ENCODE results near the gene HPS5.
"Not testable (repeated sequence)": the region's sequence is repeated elsewhere in the genome, so short reads cannot be mapped to it uniquely, and the experiment has no call there.

The HPS5 gene

DNA sequence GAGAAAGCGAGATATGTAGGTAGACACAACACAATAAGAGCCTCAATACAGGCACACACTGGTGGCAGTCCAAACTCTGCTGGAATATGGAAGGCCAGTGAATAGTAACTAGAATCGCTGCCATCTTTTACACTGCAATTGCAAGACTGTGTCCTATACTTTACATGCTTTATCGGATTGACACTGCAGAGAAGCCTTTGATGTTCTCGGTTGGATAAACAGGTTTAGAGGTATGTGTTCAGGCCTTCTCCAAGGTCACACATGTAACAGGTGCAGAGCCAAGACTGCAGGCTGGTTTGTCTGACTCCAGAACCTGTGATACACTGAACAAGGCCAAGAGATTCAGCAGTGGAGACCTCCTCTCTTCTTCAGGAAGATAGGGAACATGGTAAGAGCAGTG, 50.7 kb downstream of the HPS5 start:
- DNase-seq (ENCODE audit: low read depth) = no peak

DNA sequence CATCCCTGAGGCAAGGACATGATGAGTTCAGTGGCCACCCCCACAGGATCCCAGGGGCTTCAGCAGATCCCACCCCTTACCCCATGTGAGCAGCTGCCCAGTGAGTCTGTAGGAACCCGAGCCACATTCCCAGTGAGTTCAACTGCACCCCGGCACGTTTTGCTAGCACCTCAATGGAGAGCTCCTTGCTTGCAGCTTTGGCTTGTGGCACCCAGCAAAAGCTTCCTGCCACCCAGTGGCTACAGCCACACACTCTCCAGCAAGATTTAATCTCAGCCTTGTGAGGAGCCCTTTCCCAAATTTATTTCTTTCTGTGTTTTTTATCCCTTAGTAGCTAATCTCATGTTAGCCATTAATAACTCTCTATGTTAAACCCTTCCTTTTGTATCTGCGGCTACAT, 51.8 kb downstream of the HPS5 start:
- no peak for DNase-seq (ENCODE audit: low read depth)

DNA sequence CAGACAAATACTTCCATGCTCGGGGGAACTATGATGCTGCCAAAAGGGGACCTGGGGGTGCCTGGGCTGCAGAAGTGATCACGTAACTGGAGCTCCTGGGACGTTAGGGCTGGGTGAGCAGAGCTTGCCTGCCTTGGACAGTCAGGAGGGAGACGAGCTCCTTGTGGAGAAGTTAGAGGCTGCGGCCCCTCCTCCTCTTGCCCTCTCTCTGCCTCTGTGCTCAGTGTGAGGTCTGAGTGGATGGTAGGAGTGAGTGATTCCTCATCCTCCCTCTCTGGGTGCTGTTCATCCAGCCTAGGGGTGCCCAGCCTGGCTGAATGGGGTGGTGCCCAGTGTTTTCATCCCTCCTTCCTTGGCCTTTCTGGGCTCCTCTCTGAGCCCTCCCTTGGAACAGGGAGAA, 52.7 kb downstream of the HPS5 start:
- not testable (repeated sequence) for DNase-seq (ENCODE audit: low read depth)

DNA sequence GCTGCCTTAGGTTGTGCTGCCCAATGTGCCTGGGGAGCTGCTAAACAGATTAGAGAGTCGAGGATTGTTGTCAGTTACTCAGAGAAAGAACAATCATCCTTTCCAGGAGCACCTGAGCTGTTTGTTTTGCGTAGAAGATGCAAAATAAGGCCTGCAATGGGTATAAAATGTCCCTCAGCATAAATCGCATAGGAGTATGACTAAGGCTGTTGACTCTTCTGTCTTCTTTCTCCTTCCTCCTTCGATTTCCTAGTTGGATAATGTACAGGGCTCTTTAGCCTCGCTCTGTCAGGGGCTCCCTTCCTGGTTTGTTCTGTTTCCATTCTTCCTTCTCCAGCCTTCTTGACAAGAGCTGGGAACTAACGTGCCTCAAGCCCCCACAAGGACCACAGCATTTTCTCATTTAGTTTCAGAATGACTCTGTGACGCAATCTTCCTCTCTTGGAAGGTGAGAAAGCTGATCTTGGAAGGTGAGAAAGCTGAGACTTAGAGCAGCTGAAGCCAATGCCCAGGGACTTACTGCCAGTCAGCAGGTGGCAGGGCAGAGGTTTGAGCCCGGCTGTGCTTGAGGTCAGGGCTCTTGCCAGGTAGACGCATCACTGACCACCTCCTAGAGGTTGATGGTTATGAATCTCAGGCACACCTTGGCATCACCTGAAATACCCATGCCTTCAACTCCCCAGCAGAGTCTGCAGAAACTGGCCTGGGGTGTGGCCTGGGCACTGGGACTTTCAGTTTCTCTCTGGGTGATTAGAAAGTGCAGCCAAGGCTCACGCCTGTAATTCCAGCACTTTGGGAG, 54.4 kb downstream of the HPS5 start:
- DNase-seq (ENCODE audit: low read depth) = not testable (repeated sequence)

DNA sequence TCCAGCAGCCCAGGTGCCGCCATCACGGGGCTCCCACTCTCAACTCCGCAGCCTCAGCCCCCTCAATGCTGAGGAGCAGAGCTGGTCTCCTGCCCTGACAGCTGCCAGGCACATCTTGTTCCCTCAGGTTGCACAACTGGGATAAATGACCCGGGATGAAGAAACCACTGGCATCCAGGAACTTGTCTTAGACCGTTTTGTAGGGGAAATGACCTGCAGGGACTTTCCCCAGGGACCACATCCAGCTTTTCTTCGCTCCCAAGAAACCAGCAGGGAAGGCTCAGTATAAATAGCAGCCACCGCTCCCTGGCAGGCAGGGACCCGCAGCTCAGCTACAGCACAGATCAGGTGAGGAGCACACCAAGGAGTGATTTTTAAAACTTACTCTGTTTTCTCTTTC, 56.0 kb downstream of the HPS5 start, which contains the start of gene SAA1:
Gene SAA1 (plus strand): TSS at position 316 of the 400 bp plus-strand sequence. CDS start 624 bp downstream, outside the sequence.
- no peak for DNase-seq (ENCODE audit: low read depth)

DNA sequence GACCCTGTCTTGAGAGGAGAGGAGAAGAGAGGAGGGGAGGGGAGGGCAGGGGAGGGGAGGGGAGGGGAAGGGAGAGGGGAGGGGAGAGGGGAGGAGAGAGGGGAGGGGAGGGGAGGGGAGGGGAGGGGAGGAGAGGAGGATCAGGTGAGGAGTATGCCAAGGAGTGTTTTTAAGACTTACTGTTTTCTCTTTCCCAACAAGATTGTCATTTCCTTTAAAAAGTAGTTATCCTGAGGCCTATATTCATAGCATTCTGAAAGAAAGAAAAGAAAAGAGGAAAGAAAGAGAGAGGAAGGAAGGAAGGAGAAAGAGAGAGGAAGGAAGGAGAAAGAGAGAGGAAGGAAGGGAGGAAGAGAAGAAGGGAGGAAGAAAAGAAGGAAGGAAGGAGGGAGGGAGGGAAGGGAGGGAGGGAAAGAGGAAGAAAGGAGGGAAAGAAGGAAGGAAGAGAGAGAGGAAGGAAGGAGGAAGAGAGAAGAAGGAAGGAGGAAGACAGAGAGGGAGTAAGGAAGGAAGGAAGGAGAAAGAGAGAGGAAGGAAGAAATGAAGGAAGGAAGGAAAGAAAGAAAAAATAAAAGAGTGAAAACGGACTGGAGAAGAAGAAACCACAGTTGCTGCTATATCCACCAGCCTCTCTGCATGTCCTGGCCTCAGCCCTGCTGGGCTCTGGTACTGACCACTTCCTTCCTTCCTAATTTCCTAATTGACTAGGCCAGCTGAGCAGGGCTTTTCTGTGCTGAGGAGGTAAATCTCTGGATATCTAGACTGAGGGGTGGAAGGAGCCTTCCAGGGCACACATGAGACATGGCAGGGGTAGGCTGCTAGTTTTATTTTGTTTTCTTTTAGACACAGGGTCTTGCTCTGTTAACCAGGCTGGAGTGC, 57.0 kb downstream of the HPS5 start:
- no peak for DNase-seq (ENCODE audit: low read depth)

DNA sequence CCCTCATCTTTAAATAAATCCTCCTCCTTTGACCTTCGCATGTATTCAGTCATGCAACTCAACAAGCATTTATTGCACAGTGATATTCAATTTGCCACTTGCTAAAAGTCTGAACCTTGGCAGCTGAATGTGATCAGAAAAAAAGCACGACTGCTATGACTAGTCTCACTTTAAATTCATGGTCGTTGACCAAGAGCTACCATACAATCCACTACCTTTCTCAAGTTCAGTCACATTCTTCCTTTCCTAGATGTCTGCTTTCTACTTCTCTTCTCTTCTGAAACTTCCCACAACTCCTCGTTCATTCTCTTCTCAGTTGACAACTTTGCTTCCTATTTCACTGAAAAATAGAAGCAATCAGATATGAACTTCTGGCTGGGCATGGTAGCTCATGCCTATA, 57.9 kb downstream of the HPS5 start:
- DNase-seq (ENCODE audit: low read depth) = no peak

DNA sequence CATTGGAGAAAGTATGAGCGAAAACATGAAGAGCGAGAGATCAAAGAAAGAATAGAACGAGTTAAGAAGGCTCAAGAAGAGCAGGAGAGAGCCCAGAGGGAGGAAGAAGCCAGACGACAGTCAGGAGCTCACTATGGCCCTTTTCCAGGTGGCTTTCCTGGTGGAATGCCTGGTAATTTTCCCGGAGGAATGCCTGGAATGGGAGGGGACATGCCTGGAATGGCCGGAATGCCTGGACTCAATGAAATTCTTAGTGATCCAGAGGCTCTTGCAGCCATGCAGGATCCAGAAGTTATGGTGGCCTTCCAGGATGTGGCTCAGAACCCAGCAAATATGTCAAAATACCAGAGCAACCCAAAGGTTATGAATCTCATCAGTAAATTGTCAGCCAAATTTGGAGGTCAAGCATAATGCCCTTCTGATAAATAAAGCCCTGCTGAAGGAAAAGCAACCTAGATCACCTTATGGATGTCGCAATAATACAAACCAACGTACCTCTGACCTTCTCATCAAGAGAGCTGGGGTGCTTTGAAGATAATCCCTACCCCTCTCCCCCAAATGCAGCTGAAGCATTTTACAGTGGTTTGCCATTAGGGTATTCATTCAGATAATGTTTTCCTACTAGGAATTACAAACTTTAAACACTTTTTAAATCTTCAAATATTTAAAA, 59.1 kb downstream of the HPS5 start:
- DNase-seq (ENCODE audit: low read depth) = not testable (repeated sequence)

DNA sequence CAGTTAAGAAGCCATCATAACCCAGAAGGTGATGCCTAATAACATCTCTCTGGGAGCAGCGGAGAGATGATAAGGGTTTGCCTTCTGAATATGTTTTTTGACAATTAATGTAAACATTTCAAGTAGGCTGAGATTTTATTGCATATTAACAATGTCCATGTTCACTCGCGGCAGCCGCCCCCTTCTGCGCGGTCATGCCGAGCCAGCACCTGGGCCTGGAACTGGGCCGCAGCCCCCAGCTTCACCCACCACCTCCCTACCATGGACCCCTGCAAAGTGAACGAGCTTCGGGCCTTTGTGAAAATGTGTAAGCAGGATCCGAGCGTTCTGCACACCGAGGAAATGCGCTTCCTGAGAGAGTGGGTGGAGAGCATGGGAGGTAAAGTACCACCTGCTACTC, 60.2 kb downstream of the HPS5 start:
- DNase-seq (ENCODE audit: low read depth) = no peak

DNA sequence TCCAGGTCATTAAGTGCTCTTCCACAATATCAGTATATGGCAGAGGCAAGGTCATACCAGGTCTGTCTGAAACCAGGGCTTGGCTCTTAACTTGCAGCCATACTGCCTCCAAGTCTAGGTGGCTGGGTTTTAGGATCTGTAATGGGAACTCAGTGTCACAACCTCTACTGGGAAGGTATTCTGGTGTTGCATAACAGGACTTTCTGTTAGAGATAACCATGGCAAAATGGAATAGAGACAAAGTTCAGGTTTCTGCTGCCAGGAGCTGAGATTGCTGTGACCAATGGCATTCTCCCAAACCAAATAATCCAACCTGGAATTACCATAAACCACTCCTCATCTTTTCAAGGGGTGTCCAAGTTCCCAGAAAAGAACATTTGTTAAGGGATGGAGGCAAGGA, 62.7 kb downstream of the HPS5 start:
- DNase-seq (ENCODE audit: low read depth) = no peak

DNA sequence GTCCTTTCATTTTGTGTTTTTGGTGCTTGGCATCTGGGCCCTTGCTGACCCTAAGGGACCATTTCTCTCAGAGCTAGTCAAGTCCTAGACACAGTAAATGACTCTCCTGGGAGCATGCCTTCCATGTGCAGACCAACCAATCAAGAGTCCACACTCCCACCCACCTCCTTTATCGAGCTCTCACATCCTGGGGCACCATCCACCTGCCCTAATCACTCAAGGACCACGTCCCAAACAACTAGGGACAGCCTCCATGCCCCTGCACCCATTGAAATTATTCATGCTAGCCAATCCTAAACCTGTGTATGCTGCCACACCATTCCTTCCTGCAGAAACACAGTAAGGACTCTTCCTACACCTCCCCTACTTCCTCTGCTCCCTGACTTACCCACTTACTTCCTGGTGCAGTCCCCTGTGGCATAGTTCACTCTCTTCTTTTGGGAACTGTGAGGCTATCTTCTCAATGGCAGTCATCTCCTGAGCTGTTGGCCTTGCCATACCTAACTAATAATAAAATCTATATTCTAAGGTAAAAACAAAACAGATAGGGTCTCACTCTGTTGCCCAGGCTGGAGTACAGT, 67.1 kb downstream of the HPS5 start:
- no peak for DNase-seq (ENCODE audit: low read depth)

DNA sequence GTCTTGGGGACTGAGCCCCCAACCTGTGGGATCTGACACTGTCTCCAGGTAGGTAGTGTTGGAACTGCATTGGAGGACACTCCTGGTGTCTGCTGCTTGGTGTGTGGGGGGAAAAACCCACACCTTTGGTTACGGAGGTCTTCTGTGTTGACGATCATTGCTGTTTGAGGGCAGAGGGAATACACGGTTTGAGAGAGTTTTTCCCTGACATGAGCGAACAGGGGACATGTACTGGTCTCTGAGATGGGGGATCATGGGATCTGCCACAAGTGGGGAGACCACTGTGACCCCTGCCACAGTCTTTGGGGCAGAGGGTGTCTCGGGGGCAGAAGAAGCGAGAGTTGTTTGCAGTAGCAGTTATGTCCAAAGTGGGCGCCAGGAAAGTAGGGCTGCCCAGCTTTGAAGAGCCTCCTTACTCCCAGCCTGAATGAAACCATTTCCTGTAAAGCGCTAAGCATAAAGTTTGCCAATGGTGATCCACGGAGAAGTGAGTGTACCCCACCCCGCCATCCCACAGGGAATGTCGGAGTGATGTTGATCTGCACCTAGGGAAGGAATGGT, 68.1 kb downstream of the HPS5 start:
- no peak for DNase-seq (ENCODE audit: low read depth)

DNA sequence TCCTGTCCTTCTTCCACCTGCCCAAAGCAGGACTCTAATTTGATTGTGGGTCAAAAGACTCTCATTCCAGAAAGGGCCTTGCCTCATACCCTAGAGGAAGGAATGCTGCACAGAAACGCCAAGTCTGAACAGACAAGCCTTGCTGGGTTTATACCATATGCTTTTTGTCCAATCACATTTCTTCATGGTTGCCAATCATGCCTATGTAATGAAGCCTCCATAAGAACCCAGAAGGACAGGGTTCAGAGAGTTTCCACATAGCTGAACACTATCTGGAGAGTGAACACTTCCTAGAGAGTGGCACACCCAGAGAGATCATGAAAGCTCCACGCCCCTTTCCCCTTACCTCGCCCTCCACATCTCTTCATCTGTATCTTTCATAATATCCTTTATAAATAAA, 68.7 kb downstream of the HPS5 start:
- DNase-seq (ENCODE audit: low read depth) = no peak

DNA sequence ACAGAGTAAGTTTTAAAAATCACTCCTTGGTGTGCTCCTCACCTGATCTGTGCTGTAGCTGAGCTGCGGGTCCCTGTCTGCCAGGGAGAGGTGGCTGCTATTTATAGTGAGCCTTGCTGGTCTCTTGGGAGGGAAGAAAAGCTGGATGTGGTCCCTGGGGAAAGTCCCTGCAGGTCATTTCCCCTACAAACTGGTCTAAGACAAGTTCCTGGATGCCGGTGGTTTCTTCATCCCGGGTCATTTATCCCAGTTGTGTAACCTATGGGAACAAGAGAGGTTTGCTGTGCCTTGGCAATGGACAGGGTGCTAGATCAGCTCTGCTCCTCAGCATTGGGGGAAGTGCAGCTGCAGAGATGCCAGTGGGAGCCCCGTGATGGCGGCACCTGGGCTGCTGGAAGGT, 73.4 kb downstream of the HPS5 start, which contains the start of gene SAA2:
Gene SAA2 (minus strand): TSS at position 108 of the 400 bp plus-strand sequence. CDS start 657 bp downstream, outside the sequence.
- DNase-seq (ENCODE audit: low read depth) = no peak

DNA sequence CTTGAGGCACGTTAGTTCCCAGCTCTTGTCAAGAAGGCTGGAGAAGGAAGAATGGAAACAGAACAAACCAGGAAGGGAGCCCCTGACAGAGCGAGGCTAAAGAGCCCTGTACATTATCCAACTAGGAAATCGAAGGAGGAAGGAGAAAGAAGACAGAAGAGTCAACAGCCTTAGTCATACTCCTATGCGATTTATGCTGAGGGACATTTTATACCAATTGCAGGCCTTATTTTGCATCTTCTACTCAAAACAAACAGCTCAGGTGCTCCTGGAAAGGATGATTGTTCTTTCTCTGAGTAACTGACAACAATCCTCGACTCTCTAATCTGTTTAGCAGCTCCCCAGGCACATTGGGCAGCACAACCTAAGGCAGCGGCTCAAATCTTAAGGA, 74.8 kb downstream of the HPS5 start:
- not testable (repeated sequence) for DNase-seq (ENCODE audit: low read depth)

DNA sequence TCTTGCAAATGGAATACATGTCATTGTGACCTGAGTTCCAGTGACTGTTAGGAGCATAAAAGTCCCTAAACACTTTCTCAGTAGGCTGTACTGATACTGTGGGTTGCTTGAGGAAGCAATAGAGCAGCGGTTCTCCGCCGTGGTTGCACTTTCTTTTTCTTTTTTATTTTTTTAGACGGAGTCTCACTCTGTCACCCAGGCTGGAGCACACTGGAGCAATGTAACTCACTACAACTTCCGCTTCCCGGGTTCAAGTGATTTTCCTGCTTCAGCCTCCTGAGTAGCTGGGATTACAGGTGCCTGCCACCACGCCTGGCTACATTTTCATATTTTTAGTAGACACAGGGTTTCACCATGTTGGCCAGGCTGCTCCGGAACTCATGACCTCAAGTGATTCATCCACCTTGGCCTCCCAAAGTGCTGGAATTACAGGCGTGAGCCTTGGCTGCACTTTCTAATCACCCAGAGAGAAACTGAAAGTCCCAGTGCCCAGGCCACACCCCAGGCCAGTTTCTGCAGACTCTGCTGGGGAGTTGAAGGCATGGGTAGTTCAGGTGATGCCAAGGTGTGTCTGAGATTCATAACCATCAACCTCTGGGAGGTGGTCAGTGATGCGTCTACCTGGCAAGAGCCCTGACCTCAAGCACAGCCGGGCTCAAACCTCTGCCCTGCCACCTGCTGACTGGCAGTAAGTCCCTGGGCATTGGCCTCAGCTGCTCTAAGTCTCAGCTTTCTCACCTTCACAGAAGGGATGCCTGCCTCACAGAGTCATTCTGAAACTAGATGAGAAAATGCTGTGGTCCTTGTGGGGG, 75.4 kb downstream of the HPS5 start:
- DNase-seq (ENCODE audit: low read depth) = not testable (repeated sequence)

DNA sequence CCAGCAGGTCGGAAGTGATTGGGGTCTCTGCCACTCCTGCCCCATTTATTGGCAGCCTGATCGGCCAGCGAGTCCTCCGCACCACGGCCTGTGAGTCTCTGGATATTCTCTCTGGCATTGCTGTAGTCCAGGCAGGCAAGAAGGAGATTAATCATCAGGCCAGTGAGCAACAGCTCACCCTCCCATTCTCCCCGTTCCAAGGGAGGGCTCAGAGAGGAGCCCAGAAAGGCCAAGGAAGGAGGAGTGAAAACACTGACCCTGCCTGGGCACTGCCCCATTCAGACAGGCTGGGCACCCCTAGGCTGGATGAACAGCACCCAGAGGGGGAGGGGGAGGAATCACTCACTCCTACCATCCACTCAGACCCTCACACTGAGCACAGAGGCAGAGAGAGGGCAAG, 76.5 kb downstream of the HPS5 start:
- DNase-seq (ENCODE audit: low read depth) = no peak

DNA sequence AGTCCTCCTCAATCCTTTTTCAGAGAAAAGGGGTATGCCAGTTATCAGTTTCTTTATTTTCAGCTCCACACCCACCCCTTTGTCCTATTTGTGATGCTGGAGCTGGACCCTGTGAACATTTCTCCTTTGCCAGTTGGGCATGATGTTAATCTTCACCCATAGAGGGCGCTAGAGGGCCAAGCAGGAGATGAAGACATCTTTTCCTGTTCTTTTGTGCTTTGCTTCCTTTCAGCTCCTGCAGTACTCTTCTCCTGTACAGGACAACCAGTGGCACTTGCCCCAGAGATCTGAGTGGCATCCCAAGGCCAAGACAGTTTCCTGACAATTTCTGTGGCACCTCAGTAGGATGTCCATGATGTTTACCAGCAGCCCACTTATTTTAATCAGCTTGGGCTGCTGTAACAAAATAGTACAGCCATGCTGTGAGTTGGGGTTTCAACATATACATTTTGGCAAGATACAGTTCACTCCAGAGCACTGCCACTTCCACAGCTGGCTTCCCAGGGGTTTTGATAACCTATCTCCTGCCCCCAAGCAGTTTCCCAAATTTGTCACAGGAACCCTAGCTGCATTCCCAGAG, 78.1 kb downstream of the HPS5 start:
- DNase-seq (ENCODE audit: low read depth) = peak; percentile 60

DNA sequence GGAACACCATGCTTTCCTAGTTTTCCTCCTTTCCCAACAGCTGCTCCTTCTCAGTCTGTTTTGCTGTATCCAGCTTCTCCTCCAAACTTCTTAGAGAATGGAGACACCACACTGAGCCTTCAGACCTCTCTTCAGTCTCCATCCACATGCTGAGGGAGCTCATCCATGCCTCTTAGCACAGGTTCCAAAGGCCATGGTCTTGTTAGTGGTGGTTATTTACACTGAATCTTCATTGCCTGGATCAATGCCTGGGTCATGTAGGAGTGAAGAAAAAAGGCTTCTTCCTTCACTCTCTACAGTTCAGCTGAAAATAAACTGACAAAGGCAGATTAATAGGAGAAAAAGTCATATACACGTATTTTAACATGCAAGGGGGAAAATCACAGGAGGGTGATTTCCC, 82.3 kb downstream of the HPS5 start:
- no peak for DNase-seq (ENCODE audit: low read depth)

DNA sequence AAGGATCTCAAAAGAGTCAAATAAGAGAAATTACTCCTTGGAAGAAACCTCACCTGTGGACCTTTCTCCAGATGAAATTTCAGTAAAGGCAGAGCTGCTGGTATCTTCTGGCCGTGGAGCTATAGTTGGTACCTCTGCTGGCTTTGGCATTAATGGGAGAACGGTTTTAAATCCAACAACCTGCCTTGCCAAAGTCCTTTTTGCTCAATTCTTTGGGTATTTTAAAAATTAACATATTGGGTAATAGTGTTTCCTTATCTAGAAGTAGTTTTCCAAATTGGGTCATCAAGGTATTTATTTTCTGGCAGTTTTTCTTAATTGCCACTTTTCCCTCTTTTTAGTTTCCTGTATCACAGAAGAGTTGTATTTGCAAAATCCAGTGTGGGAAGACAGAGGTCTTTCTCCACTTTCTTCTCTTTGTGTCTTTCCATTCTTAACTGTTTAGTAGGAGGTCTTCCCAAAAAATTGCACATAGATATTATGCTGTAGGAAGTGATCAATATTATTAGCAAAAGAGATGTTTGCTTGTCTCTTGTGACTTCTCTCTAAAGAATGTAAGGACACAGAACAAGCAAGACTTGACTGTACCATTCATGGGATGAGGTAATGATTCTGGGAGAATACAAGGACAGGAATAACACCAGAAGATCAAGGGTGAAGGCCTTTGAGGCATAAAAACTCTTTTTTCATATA, 85.1 kb downstream of the HPS5 start, which contains the start of gene SAA4:
Gene SAA4 (minus strand): TSS at position 139 of the 693 bp plus-strand sequence. CDS start 876 bp downstream, outside the sequence.
- no peak for DNase-seq (ENCODE audit: low read depth)
